Activated CD8-positive, alpha-beta memory T cell treated with anti-CD3 and anti-CD28 coated beads, Interleukin-2, amount 50 U/mL, for 24 hours (primary cell): ENCODE measurements around the gene MSH5.
"Not testable (repeated sequence)": the region's sequence is repeated elsewhere in the genome, so short reads cannot be mapped to it uniquely, and the experiment has no call there.

Experiments
- DNase-seq: peaks from one replicate; pipeline ENCODE4 v3.0.0-alpha.2; 2020; ENCODE audit errors: extremely low read depth

MSH5 gene

DNA sequence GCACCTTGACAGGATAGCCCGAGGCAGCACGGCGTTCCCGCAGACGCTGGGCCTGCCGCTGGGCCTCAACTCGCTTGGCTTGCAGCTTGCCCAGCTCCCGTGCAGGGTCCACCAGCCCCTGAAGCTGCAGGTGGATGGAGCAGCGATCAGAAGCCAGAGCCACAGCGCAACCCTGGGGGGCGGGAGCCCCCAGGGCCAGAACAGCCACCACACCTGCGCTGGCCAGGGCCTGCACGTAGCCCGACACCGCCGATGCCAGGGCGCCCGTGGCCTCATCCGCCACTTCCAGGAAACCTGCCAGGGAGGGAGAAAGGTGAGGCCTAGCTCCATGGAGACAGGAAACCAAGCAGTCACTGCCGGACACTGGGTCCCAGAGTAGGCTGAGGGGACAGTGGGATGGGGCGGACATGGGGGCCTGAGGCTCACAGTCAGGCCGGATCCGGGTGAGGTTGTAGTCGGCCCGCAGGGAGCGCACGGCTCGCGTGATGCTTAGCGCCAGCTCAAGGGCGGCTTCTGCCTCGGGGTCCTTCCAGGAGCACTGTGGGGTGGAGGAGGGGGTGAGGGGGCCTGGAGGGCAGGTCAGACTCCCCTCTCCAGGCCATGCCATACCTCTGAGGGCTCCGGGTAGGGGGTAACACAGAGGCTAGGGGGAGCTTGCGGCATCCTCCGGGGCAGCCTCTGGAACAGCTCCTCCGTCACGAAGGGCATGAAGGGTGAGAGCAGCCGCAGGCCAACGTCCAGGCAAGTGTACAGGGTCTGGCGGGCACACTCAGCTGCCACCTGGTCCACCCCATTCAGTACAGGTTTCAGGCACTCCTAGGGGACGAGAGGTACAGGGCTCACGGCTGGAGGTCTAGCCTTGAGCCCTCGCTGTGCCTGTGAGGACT, 39.4 kb downstream of the MSH5 start:
- DNase-seq: no peak

- DNase-seq: no peak
Measured at GRCh38 chr6:31779908-31780307, 40.1 kb downstream of the MSH5 start.

GRCh38 chr6:31780507-31781243, 40.9 kb downstream of the MSH5 start:
- no peak for DNase-seq

DNA sequence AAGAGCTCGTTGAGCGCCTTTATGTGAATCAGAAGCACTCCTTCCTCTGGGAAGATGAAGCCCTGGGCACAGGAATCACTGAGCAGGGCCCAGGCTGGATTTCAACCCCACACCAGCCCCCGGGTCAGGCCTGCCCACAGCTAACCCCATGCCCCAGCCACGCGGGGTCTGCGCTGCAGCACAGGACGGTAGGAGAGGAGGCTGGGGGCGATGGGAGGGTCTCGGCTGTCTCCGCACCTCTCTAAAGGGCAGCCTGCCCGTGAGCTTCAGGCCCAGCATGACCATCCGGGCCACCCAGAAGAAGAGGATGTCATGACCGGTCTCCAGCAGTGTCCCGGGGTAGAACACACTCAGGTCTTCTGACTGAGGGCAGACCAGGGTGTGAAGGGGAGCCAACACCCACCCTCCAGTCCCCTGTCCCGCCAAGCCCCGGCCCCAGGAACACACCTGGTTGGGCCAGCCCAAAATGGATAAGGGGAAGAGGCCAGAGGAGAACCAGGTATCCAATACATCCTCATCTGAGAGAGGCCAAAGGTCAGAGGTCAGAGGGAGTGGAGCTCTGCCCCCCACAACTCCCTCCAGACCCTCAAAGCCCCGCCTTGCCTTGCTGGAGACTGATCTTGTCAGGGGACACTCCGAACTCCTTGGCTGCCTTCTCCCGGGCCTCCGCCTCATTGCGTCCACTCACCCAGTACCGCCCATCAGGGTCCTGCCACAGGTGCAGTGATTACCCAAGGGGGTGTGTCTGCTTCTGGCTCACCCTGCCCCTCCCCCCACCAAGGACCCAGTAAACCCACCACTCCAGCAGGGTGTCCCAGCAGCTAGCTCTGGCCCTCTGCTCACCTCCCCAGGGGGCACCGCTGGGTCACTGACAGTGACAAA, 41.7 kb downstream of the MSH5 start:
- DNase-seq: no peak

GRCh38 chr6:31782126-31782855, 42.5 kb downstream of the MSH5 start:
- DNase-seq: no peak

DNA sequence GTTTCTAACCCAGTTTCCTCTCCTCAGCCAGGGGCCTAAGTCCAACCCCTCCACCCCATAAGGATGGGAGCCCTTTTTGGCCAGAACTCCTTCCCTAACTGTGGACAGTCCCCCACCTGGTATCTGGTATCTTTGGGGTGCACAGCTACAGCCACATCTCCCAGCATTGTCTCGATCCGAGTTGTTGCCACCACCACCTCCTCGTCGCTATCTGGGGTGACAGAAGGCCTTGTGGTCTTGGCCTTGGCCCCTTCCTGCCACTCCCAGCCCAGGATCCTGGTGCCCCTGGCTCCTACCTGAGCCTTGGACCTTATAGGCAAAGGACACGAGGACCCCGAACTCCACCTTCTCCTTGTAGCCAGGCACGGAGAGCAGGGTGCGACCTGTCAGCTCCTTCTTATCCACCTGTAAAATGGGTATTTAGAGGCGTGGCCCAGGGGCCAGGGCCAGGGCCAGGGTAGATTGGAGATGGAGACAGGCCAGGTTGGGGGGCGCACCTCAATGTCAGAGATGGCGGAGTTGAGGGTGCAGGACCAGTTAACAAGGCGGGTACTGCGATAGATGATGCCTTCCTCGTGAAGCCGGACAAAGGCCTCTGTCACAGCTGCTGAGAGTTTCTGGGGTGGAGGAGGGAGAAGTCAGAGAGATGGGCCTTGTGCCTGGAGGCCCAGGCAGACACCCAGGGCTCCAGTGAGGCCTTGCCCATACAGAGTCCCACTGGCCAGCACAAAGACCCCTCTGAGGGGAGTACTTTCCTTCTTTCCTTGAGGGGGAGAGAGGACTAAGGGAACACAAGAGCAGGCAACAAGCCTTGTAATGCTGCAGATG, 44.5 kb downstream of the MSH5 start:
- no peak for DNase-seq

- DNase-seq: no peak
Measured at GRCh38 chr6:31785475-31785874, 45.7 kb downstream of the MSH5 start.

- no peak for DNase-seq
Measured at GRCh38 chr6:31791324-31792089, 51.7 kb downstream of the MSH5 start.

GRCh38 chr6:31792090-31792374, 52.2 kb downstream of the MSH5 start:
- no peak for DNase-seq

DNA sequence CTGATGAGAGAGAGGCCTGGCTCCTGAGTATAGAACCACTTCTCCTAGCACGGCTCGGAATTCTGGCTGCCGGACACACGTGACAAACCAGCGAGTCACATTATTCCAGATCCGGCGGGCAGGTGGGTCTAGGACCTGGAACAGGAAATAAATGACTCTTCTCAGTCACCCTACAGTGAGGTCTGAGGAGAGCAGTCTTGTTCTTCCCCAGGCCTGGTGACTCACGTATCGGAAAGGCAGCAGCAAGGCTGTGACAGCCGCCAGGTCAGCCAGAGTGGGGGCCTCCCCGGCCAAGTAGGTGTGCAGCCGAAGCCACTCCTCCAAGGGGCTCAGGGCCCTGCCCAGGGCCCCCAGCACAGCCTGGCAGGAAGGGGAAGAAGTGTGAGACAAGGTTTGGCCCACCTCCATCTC, 53.0 kb downstream of the MSH5 start:
- no peak for DNase-seq

DNA sequence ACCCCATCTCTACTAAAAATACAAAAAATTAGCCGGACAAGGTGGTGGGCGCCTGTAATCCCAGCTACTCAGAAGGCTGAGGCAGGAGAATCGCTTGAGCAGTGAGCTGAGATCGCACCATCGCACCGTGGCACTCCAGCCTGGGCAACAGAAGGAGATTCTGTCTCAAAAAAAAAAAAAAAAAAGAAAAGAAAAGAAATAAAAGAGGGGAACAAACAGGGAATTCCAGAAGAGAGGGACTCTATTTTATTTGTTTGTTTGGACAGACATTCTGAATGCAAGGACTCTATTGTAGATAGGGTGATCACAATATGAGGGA, 54.1 kb downstream of the MSH5 start:
- DNase-seq: not testable (repeated sequence)

DNA sequence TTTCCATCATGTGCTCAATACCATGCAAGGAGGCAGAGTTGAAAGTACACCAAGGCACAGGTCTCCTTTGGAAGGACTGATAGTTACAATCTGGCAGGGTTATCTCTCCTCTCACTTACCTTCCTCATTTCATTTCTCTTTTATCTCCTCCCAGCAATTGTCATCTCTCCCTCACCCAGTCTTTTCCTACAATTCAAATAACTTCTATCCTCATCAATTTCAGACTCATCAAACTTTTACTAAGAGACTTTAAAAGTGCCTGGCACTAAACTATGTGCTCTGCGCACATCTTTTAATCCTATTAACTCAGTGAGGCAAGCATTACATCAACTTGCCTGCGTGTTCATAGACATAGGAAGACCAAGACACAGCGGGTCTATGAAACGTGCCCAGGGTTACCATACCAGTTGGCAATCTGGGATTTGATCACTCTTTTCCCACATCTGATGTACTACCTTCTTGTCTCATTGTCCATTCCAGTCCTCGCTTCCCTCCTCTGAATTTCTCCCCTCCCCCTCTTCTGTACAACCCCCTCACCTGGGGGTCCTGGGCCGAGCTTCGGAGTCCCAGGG, 54.6 kb downstream of the MSH5 start:
- no peak for DNase-seq

GRCh38 chr6:31794866-31795615, 55.2 kb downstream of the MSH5 start:
- DNase-seq: no peak

- peak; percentile 60 for DNase-seq
Measured at GRCh38 chr6:31795616-31796298, 56.0 kb downstream of the MSH5 start, which contains the start of gene VARS1. Gene VARS1, minus strand, starts transcription at chr6:31795752. Its CDS starts 535 bp downstream, at chr6:31795217.

- DNase-seq: no peak
Measured at GRCh38 chr6:31796993-31797385, 57.2 kb downstream of the MSH5 start.

GRCh38 chr6:31797588-31797987, 57.8 kb downstream of the MSH5 start:
- no peak for DNase-seq

- DNase-seq: no peak
Measured at GRCh38 chr6:31799781-31800180, 60.0 kb downstream of the MSH5 start.
